ENCODE measurements around the gene NMBR.

- TF ChIP-seq, protein P1, sequence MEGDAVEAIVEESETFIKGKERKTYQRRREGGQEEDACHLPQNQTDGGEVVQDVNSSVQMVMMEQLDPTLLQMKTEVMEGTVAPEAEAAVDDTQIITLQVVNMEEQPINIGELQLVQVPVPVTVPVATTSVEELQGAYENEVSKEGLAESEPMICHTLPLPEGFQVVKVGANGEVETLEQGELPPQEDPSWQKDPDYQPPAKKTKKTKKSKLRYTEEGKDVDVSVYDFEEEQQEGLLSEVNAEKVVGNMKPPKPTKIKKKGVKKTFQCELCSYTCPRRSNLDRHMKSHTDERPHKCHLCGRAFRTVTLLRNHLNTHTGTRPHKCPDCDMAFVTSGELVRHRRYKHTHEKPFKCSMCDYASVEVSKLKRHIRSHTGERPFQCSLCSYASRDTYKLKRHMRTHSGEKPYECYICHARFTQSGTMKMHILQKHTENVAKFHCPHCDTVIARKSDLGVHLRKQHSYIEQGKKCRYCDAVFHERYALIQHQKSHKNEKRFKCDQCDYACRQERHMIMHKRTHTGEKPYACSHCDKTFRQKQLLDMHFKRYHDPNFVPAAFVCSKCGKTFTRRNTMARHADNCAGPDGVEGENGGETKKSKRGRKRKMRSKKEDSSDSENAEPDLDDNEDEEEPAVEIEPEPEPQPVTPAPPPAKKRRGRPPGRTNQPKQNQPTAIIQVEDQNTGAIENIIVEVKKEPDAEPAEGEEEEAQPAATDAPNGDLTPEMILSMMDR (IDR thresholded peaks at IDR 0.05), result no peak
- TF ChIP-seq POLR2A (IDR thresholded peaks at IDR 0.05), result no peak
Measured at GRCh38 chr6:142153196-142153595, 6.3 kb upstream of the NMBR start.
